ENCODE measurements around the gene OR2T11.
"Not testable (repeated sequence)": the region's sequence is repeated elsewhere in the genome, so short reads cannot be mapped to it uniquely, and the experiment has no call there.

OR2T11 gene

DNA sequence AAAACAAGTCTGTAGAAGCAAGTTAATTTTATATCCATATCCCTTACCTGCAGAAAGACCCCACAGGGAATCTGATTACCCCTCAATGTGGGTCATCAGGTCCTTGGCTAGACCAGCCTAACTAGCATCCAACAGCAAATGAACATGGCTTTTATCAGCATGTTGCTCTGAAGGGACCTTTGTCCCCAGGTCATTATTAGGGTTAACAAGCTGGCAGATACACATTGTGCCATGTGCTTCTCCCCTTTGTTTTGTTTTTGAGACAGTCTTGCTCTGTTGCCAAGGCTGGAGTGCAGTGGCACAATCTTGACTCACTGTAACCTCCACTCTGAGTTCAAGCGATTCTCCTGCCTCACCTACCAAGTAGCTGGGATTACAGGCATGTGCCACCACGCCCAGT, at the start of gene OR2T11:
Gene OR2T11 (minus strand): TSS at position 101 of the 400 bp plus-strand sequence. CDS start 7,963 bp downstream, outside the sequence.
- DNase-seq: not testable (repeated sequence)

DNA sequence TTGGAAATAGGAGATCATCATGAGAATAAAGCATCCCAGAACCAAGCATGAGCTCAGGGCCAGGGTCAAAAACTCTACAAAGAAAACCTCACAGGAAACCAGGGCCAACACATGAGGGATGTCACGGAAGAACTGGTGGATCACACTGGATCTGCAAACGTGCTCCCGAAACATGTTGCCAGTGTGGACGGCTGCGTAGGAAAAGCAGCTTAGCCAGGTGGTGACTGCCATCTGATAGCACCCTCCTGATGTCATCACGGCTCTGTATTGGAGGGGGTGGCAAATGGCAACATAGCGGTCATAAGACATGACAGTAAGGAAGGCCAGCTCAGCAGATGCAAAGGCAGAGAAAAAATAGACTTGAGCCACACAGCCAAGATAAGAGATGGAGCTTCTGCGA, 46.8 kb upstream of the OR2T11 start:
- no peak for DNase-seq

DNA sequence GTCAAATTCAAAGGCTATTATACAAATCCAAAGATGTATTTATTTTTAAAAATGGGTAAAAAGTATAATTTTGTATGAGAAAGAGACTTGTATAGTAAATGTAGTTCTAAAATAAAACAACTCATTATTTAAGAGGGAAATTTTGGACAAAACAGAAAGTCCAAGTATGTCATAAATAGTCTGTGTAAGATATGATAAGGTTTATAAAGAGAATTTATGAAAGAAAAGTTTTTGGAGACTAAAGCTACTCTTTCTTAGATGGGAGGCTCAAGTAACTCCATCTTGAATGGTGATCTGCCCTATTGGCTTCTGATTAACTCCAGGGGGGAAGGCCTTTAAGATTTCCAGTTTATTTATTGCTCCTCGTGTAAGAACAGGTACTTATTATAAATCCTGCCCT, 35.1 kb upstream of the OR2T11 start:
- DNase-seq: no peak

GRCh38 chr1:248663453-248664328, 28.8 kb upstream of the OR2T11 start:
- not testable (repeated sequence) for DNase-seq

DNA sequence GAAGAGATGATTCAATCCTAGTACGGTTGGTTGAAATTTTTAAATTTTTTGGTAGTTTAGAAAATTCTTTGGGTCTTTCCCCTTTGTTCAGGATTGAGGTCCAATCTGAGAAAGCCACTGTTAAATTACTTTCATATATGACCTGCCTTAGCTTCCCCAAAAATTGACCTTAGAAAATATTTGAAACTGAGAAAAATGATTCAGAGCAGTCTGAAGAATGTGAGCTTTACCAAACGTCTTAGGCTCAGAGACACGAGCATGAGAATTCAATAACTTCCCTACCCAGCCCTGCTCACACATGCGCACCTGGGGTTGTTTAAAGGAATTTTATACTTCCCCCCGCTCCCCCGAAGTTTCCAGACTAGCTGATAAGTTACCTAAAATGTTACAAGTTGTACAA, 21.9 kb upstream of the OR2T11 start:
- not testable (repeated sequence) for DNase-seq

DNA sequence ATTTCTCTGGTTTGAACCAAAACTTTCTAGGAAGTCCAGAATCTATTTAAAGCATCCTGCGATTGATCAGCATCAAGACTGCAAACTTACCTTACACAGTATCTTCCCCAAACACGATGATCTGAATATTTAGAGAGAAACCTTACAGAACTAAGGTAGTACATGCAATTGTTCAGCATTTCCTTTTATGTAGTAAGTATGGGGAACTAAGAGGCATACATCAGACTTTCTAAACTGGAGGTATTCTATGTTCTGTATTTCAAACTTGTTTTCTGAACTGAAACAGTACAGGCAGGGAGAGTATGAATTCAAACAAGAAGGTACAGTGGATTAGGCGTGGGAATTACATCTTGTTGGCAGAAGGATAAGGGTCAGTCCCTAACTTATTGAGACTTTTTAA, 20.5 kb upstream of the OR2T11 start, which contains the start of gene OR2T27:
Gene OR2T27 (minus strand): TSS at position 175 of the 400 bp plus-strand sequence. CDS start 4,644 bp downstream, outside the sequence.
- DNase-seq: not testable (repeated sequence)

DNA sequence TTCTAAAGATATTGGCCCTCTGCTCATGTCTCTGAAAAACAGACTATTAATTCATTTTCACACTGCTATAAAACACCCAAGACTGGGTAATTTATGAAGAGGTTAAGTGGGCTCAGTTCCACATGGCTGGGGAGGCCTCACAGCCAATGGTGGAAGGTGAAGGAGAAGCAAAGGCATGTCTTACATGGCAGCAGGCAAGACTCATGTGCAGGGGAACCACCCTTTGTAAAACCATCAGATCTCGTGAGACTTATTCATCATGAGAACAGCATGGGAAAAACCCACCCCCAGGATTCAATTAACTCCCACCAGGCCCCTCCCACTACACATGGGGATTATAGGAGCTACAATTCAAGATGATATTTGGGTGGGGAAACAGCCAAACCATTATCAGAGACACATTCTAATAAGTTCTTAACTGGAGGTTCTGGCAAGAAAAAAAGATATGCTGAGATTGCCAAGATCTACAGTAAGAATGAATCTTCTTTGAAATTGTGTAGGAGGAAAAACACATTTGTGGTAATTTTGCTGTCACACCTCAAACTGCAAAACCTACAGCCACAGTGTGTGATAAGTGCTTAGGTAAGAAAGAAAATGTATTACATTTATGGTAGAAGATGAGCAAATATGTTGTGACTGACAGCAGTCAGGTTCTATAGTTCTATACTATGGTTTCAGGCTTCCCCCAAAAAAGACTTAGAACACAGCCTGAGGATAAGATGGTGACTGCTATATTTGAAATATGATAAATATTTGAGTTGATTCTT, 14.1 kb upstream of the OR2T11 start:
- not testable (repeated sequence) for DNase-seq

- not testable (repeated sequence) for DNase-seq
Measured at GRCh38 chr1:248645178-248645577, 10.3 kb upstream of the OR2T11 start, which contains the start of gene OR2T35. Gene OR2T35, minus strand, starts transcription at chr1:248645278. Its CDS starts 6,020 bp downstream, at chr1:248639258.

DNA sequence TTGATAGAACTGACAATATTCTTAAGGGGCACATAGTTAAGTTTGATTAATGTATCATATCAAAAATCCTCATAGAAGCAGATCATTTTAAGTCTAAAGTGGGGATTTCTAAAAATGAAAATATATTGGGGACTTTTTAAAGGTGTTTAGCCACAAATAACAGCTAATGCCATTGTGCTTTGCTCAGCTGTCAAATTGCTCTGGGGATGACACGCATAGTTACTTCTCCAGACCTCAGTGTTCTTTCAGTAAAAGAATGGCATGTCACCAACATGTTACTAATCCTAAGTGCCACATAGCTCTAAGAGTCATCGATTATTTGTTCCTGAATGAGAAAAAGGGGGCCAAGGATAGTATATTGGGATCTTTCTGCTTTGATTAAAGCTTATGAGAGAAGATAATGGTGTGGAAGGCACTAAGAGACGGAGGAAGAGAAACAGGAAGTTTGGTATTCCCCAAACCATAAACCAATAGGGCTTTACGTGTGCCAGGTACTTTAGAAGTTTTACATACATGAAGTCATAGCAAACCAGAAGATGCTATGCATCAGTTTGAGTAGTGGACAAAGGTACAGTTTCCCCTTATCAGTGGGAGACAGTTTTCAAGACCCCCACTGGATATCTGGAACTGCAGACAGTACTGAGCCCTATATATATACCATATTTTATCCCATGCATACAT, 8.2 kb upstream of the OR2T11 start:
- not testable (repeated sequence) for DNase-seq

- not testable (repeated sequence) for DNase-seq
Measured at GRCh38 chr1:248641583-248641982, 6.7 kb upstream of the OR2T11 start.

- not testable (repeated sequence) for DNase-seq
Measured at GRCh38 chr1:248640906-248641305, 6.0 kb upstream of the OR2T11 start.

- DNase-seq: not testable (repeated sequence)
Measured at GRCh38 chr1:248639652-248640051, 4.8 kb upstream of the OR2T11 start.

GRCh38 chr1:248636612-248637011, 1.7 kb upstream of the OR2T11 start:
- DNase-seq: not testable (repeated sequence)

DNA sequence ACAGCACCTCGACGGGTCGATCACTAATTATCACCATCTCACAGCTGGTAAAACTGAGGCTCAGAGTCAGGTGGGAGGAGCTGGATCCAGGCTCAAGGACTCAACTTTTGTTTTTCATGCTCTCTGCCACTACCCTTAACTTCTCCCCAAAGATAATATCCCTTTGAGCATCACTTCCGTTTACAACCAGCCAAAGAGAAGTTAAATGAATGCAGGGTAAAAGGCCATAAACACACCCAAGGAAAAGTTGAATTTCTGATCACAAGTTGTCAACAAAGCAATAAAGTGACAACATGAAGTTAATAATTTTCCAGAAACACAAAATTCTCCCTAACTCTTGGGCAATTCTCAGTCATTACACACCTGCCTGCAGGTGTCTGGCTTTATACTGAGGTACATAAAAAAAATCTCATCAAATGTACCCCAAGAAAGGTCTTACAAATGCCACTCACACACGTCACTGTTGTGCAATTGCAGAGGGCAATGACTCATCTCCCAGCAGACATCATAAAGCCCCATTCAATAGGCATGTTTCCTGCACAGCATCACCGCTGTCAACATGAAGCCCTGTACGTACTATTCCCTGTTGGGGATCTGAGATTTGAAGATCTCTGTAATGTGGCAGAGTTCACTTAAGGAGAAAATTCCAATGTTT, 3.4 kb downstream of the OR2T11 start:
- DNase-seq: no peak

DNA sequence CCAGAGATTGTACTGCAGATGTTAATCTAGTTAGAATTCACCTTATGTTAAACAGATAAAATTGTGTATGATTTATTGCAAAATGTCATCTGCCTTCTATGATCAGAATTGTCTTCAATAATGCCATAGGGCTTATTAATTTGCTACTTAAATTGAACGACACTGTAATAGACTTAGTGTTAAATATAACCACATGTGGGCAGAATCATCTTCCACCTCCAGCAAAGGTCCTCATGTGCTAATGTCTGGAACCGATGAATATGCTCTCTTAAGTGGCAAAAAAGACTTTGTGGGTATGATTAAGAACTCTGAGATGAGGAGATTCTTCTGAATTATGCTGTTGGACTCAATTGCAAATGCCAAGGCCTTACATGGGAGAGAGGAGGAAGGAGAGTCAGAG, 4.3 kb downstream of the OR2T11 start:
- DNase-seq: no peak

GRCh38 chr1:248627971-248628844, 6.7 kb downstream of the OR2T11 start:
- no peak for DNase-seq

DNA sequence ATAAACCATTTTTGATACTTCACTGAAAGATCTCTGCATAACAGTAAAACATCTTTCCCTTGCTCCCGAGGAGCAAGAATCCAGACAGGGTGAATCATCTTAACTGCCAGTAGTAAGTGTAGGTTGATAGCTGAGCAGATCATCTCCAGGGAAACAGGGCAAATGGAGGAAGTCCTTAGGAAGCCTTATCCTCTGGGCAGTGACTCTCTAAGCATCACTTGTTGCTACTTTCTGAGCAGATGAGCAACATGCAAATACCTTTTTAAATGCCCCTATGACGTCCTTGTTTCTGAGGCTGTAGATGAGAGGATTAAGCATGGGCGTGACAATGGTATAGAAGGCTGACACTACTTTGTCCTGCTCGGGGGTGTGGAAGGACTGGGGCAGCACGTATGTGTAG, 8.9 kb downstream of the OR2T11 start:
- no peak for DNase-seq

DNA sequence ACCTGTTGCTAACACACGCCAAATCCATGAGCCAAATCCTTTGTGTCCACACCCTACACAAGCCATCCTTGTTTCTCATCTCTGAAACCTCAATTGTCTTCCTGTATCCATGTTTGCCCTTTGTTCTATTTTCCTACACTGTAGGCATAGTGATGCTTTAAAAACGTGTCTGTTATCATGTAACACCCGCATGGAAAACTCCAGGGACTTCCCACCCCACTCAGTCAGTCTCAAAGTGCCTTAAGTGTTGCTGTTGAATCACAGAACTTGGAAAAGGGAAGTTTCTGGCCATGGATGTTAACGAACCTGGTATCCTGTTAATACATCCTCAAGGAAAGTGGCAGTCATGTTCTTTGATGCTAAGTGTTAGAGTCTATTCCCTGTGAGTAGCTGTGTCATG, 9.7 kb downstream of the OR2T11 start:
- DNase-seq: no peak

DNA sequence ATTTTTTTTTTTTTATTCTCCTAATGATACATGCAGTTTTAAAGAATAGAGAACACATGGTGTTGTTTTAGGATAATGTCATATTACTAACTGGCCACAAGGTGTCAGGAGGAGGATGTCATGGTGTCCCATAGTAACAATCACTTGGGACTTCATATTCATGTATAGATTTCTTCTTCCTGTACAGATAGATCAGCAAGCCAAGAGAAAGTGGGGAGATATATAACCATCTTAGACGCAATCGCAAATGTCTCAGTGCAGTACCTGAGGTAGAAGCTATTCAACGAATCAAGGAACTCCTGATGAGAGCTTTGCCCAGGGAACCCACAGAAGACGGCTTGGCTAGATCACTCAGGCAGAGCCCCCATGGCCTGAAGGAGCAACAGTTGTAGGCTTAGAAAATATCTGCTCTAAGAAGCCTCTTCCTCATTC, 12.3 kb downstream of the OR2T11 start:
- DNase-seq: peak in 2 of 58 donors; percentile 5

DNA sequence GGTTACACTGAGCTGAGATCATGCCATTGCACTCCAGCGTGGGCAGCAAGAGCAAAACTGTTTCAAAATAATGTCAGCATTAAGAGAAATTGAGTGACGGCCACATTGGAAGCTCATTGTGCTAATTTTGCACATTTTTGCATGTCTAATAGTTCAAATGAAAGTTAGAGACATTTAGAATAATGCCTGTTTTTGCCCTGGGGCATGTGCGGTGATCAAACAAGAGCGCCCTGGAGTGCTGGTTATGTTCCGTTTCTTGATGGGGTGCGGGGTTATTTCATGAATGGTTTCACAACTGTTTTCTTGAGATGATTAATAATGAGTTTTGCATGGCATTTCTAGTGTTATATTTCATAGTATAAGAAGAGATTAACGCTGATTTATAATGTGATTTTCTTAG, 13.1 kb downstream of the OR2T11 start:
- no peak for DNase-seq
